SK-N-MC (cell line): ENCODE results near the gene CFAP74.
"Not testable (repeated sequence)": the region's sequence is repeated elsewhere in the genome, so short reads cannot be mapped to it uniquely, and the experiment has no call there.

ENCODE experiments used
- DNase-seq: peaks from one replicate; pipeline ENCODE4 v3.0.0-alpha.2; 2011; ENCODE audit warnings: low read depth, low spot score
- H3K27ac ChIP-seq: fragments of 200-600 bp; sonication (generic); 2 replicates; pipeline ENCODE4 v1.5.1; 2016; ENCODE audit warnings: mixed run types
- H3K36me3 ChIP-seq: fragments of 200-600 bp; sonication (generic); 2 replicates; pipeline ENCODE4 v1.6.1; 2017; ENCODE audit warnings: antibody characterized with exemption, low read length, mixed read lengths; ENCODE audit not compliant: insufficient read depth
- H3K4me3 ChIP-seq: fragments of 200-600 bp; sonication (generic); 2 replicates; pipeline ENCODE4 v1.5.1; 2016
- H3K9ac ChIP-seq: fragments of 200-600 bp; sonication (generic); 2 replicates; pipeline ENCODE4 v1.8.0; 2017; ENCODE audit warnings: mixed run types, mixed read lengths; ENCODE audit not compliant: insufficient read length
- H3K9me3 ChIP-seq: fragments of 200-600 bp; sonication (generic); 2 replicates; pipeline ENCODE4 v1.6.1; 2017; ENCODE audit warnings: low read depth, mild to moderate bottlenecking, antibody characterized with exemption, low read length, moderate library complexity, mixed read lengths
- EZH2 ChIP-seq: fragments of 200-600 bp; sonication (generic); IDR thresholded peaks from one replicate; pipeline ENCODE4 v1.6.1; 2017; ENCODE audit warnings: antibody characterized with exemption
- FOXP2 ChIP-seq: optimal IDR thresholded peaks from 2 replicates; pipeline ENCODE3; 2011; ENCODE audit warnings: mild to moderate bottlenecking, moderate library complexity; ENCODE audit not compliant: insufficient read depth; ENCODE audit errors: extremely low read length, control extremely low read depth
- POLR2AphosphoS5 ChIP-seq: IDR thresholded peaks from 2 replicates; pipeline ENCODE4 v1.6.1; 2012; ENCODE audit warnings: mild to moderate bottlenecking, low read depth, low read length, borderline replicate concordance

Gene CFAP74

DNA sequence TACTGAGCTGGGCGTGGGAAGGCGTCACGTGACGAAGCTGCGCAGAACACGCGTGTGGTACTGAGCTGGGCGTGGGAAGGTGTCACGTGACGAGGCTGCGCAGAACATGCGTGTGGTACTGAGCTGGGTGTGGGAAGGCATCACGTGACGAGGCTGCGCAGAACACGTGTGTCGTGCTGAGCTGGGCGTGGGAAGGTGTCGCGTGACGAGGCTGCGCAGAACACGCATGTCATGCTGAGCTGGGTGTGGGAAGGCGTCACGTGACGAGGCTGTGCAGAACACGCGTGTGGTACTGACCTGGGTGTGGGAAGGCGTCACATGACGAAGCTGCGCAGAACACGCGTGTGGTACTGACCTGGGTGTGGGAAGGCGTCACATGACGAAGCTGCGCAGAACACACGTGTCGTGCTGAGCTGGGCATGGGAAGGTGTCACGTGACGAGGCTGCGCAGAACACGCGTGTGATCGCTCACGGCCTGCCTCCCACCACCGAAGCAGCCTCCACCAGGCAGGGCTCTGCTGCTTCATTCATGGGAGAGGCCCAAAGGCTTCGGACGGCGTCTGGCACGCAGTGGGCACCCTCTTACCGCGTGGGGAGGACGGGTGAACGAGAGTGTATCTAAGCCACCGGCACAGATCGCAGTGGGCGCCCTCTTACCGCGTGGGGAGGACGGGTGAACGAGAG lies 24.0 kb downstream of the CFAP74 start:
- DNase-seq = no peak
- TF ChIP-seq EZH2 (no peak), POLR2AphosphoS5 (no peak), FOXP2 (no peak)
- Histone ChIP-seq H3K27ac (no peak overlapping the region), H3K9me3 (no peaks in the 10 kb centered on the region), H3K9ac (no peak overlapping the region), H3K36me3 (no peaks in the 10 kb centered on the region), H3K4me3 (no peak overlapping the region)

DNA sequence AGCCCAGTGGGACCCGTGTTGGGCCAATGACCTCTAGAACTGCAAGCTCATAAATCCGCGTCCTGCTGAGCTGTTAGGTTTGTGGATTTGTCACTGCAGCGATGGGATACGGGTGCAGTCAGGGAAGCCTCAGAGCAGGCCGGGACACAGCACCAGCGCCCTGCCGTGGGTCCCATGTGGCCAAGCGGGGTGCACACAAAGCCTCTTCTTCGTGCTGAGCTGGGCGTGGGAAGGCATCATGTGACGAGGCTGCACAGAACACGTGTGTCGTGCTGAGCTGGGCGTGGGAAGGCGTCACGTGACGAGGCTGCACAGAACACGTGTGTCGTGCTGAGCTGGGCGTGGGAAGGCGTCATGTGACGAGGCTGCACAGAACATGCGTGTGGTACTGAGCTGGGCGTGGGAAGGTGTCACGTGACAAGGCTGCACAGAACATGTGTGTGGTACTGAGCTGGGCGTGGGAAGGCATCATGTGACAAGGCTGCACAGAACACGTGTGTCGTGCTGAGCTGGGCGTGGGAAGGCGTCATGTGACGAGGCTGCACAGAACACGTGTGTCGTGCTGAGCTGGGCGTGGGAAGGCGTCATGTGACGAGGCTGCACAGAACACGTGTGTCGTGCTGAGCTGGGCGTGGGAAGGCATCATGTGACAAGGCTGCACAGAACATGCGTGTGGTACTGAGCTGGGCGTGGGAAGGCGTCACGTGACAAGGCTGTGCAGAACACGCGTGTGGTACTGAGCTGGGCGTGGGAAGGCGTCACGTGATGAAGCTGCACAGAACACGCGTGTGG lies 24.7 kb downstream of the CFAP74 start:
- H3K27ac ChIP-seq, H3K9ac ChIP-seq, H3K4me3 ChIP-seq, H3K9me3 ChIP-seq, H3K36me3 ChIP-seq, DNase-seq: not testable (repeated sequence)

DNA sequence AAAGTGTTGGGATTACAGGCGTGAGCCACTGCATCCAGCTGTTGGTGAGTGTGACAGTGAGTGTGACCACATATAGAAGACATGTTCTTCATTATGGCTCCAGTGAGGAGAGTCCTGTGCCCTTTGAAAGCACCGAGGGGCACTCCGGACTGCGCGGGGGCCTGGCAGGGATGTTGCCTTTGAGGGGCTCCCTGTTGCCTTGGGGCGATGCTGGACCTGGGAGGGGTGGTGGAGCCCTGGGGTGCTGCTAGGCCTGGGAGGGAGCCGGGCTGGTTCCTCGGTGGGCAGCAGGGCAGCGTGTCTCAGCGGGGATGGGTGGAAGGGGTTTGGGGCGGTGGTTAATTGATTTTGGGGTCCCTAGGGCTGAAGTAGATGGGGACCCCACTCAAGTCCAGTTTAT lies 25.5 kb downstream of the CFAP74 start:
- Histone ChIP-seq H3K4me3 (no peak overlapping the region), H3K9ac (no peak overlapping the region), H3K27ac (no peak overlapping the region), H3K36me3 (no peaks in the 10 kb centered on the region), H3K9me3 (no peaks in the 10 kb centered on the region)
- no peak for DNase-seq
- TF ChIP-seq FOXP2 (no peak), EZH2 (no peak), POLR2AphosphoS5 (no peak)

DNA sequence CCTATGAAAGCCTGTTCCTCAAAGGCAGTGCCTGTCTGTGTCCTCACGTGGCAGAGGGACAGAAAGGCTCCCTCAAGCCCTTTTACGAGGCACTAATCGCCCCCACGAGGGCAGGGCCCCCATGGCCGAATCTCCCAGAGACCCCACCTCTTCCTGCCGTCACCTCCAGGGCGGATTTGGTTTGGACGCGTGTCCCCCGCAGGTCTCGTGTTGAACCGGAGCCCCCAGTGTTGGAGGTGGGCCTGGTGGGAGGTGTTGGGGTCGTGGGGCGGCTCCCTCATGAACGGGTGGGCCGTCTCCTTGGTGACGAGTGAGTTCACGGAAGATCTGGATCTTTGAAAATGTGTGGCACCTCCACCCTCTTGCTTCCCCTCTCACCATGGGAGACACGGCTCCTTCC lies 27.6 kb downstream of the CFAP74 start:
- H3K4me3 ChIP-seq = no peak overlapping the region
- H3K36me3 ChIP-seq = no peaks in the 10 kb centered on the region
- H3K9ac ChIP-seq = no peak overlapping the region
- no peak overlapping the region for H3K27ac ChIP-seq
- H3K9me3 ChIP-seq = no peaks in the 10 kb centered on the region
- TF ChIP-seq EZH2 (no peak), FOXP2 (no peak), POLR2AphosphoS5 (no peak)
- no peak for DNase-seq

DNA sequence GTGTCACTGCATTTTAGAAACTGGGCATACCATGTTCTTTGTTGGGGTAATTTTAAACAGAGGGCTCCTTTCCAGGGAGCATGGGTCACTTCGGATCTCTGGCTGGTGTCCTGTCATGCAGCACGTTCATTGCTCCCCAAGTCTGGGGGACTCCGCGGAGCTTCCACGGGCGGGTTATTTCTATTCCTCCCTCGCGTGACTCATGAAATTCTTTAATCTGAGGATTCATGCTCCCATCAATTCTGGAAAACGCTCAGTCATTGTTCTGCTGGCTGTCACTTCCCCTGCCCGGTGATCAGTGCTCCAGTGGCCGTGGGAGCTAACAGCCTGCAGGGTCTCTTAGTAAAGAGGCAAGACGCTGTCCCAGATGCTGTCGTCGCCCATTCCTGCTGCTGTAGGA lies 28.1 kb downstream of the CFAP74 start:
- H3K9ac ChIP-seq = no peak overlapping the region
- no peak for TF ChIP-seq EZH2
- no peak for TF ChIP-seq FOXP2
- TF ChIP-seq POLR2AphosphoS5 = no peak
- no peak overlapping the region for H3K27ac ChIP-seq
- no peaks in the 10 kb centered on the region for H3K36me3 ChIP-seq
- no peaks in the 10 kb centered on the region for H3K9me3 ChIP-seq
- no peak for DNase-seq
- H3K4me3 ChIP-seq = no peak overlapping the region

DNA sequence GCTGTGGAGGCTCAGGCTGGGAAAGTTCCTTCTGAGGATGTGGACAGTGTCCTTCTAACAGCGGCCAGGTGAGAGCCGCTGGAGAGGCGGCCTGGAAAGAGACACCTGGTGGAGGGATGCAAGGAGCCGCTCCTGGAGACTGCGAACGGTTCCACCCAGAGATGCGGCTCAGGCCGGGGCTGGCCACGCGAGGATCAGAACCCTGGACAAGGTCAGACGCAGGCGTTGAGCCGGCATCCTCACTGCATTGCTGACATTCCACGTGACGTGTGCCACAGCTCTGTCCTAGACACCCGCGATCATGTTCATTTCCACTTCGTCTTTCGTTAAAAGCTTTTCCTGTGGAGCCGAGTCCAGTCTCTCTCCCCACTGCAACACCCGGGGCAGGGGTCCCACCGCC lies 28.8 kb downstream of the CFAP74 start:
- Histone ChIP-seq H3K4me3 (no peak overlapping the region), H3K27ac (no peak overlapping the region), H3K36me3 (no peaks in the 10 kb centered on the region), H3K9me3 (no peaks in the 10 kb centered on the region), H3K9ac (no peak overlapping the region)
- no peak for DNase-seq
- no peak for TF ChIP-seq POLR2AphosphoS5
- no peak for TF ChIP-seq EZH2
- no peak for TF ChIP-seq FOXP2

DNA sequence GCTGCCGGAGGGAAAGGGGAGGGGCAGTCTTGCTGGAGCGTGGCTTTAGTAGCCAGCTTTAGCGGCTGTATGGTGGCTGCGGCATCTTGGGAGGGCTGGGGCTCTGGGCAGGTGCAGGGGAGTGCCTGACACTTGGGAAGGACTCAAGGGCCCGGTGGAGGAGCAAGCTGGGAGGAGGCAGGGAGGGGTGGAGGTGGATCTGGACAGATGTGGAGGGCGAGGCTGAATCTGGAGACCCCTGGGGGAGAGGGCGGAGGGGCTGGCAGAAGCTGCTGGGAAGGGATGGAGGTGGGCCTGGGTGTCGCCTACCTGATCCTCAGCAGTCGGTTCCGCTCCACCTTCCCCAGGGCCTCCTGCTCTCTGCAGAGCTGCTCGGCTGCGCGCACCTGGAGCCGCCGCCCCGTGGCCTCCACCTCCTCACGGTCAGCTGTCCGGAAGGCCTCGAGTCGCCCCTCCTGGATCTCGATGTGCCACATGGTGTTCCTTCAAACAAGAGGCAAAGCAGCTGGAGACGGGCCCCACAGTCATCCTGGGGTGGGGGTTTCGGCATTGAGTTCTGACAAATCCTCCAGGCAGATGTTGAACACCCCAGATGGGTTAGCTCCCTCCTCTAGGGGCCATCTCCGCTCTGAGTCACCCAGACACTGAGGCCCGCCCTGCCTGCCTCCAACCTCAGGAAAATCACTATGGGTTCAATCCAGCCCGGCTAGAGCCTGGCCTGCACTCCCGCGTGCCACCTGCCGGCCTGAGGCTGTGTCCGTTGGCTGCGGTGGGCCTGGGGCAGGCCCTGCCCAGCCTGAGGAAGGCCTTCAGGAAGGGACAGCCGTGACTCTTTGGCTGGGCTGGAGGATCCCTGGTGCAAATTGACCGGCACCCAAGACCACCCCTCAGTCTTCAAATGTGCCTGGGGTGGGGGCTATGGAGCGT lies 29.6 kb downstream of the CFAP74 start:
- H3K9me3 ChIP-seq = no peaks in the 10 kb centered on the region
- H3K4me3 ChIP-seq = no peak overlapping the region
- DNase-seq = no peak
- no peak for TF ChIP-seq EZH2
- no peak for TF ChIP-seq FOXP2
- TF ChIP-seq POLR2AphosphoS5 = no peak
- no peak overlapping the region for H3K27ac ChIP-seq
- no peaks in the 10 kb centered on the region for H3K36me3 ChIP-seq
- no peak overlapping the region for H3K9ac ChIP-seq

DNA sequence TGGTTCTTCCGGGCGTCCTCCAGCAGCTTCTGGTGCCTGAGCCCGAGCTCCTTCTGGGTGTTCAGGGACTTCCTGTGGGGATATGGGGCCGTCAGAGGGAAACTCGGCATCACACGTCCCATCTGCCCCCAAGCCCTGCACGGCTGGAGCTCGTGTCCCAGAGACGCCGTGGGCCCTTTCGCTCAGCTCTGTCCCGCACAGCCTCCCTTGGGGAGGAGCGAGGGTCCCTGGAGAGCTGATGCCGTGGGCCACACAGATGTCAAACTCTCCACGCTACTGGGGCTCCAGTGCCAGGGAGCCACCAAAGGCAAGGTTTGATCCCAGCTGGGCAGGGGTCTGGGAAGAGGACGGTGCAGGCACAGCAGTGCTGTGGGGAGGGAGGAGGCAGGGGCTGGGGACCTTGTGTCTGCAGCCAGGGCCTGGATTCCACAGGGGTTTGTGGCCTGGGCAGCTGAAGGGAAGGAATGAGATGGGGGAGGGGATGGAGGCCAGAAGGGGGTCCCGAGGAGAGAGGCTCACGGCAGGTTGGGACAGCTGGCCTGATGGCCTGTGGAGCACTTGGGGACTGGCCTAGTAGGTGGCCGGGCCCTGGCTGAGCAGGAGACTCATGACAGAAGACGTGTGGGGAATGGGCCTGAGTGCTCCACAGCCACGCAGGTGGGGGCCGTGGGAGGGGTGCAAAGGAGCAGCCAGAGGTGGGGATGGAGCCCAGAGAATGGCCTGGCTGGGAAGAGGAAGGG lies 30.4 kb downstream of the CFAP74 start:
- no peak overlapping the region for H3K4me3 ChIP-seq
- TF ChIP-seq FOXP2 = no peak
- TF ChIP-seq POLR2AphosphoS5 = no peak
- TF ChIP-seq EZH2 = no peak
- no peak for DNase-seq
- H3K9ac ChIP-seq = no peak overlapping the region
- H3K9me3 ChIP-seq = no peaks in the 10 kb centered on the region
- H3K36me3 ChIP-seq = no peaks in the 10 kb centered on the region
- H3K27ac ChIP-seq = no peak overlapping the region
